ENCODE data around the gene PCSK6.

Gene PCSK6

GRCh38 chr15:101523560-101523940 is 34.0 kb upstream of the PCSK6 start:
- no peak for DNase-seq (ENCODE audit: low spot score)
- FAIRE-seq = no peak

GRCh38 chr15:101522621-101523559 is 33.4 kb upstream of the PCSK6 start:
- DNase-seq (ENCODE audit: low spot score) (no peak), FAIRE-seq (no peak)

GRCh38 chr15:101522091-101522490 is 32.6 kb upstream of the PCSK6 start:
- DNase-seq (ENCODE audit: low spot score) = no peak

GRCh38 chr15:101521591-101521990 is 32.1 kb upstream of the PCSK6 start:
- FAIRE-seq = no peak

More at GRCh38 chr15:101522091-101522490, 32.6 kb upstream of the PCSK6 start:
- FAIRE-seq = no peak

GRCh38 chr15:101521069-101521468 is 31.6 kb upstream of the PCSK6 start:
- DNase-seq (ENCODE audit: low spot score) (no peak), FAIRE-seq (no peak)

More at GRCh38 chr15:101521591-101521990, 32.1 kb upstream of the PCSK6 start:
- DNase-seq (ENCODE audit: low spot score) = no peak

GRCh38 chr15:101520395-101520794 is 30.9 kb upstream of the PCSK6 start:
- FAIRE-seq = no peak

GRCh38 chr15:101517504-101517903 is 28.0 kb upstream of the PCSK6 start:
- FAIRE-seq = no peak

More at GRCh38 chr15:101520395-101520794, 30.9 kb upstream of the PCSK6 start:
- no peak for DNase-seq (ENCODE audit: low spot score)

GRCh38 chr15:101514318-101514717 is 24.8 kb upstream of the PCSK6 start:
- FAIRE-seq (no peak), DNase-seq (ENCODE audit: low spot score) (no peak)

More at GRCh38 chr15:101517504-101517903, 28.0 kb upstream of the PCSK6 start:
- DNase-seq (ENCODE audit: low spot score) = no peak

GRCh38 chr15:101511717-101512116 is 22.2 kb upstream of the PCSK6 start:
- DNase-seq (ENCODE audit: low spot score) (no peak), FAIRE-seq (no peak)

GRCh38 chr15:101510212-101511197 is 21.0 kb upstream of the PCSK6 start:
- FAIRE-seq (no peak), DNase-seq (ENCODE audit: low spot score) (no peak)

GRCh38 chr15:101509279-101509678 is 19.8 kb upstream of the PCSK6 start:
- FAIRE-seq (no peak), DNase-seq (ENCODE audit: low spot score) (no peak)

- FAIRE-seq (no peak), DNase-seq (ENCODE audit: low spot score) (no peak)
Measured at GRCh38 chr15:101506491-101506890, 17.0 kb upstream of the PCSK6 start.

- FAIRE-seq = no peak
Measured at GRCh38 chr15:101505610-101506337, 16.3 kb upstream of the PCSK6 start.

GRCh38 chr15:101504866-101505609 is 15.5 kb upstream of the PCSK6 start:
- FAIRE-seq = no peak
- no peak for DNase-seq (ENCODE audit: low spot score)

More at GRCh38 chr15:101505610-101506337, 16.3 kb upstream of the PCSK6 start:
- no peak for DNase-seq (ENCODE audit: low spot score)

- FAIRE-seq (no peak), DNase-seq (ENCODE audit: low spot score) (no peak)
Measured at GRCh38 chr15:101504373-101504772, 14.9 kb upstream of the PCSK6 start.

- DNase-seq (ENCODE audit: low spot score) = no peak
- FAIRE-seq = no peak
Measured at GRCh38 chr15:101503296-101503599, 13.7 kb upstream of the PCSK6 start.

- FAIRE-seq = no peak
Measured at GRCh38 chr15:101502572-101503295, 13.2 kb upstream of the PCSK6 start.

GRCh38 chr15:101501703-101502373 is 12.3 kb upstream of the PCSK6 start:
- no peak for FAIRE-seq
- peak; percentile 50 for DNase-seq (ENCODE audit: low spot score)

More at GRCh38 chr15:101502572-101503295, 13.2 kb upstream of the PCSK6 start:
- DNase-seq (ENCODE audit: low spot score) = no peak
